GM19397 (cell line): ENCODE results near the gene TEX22.

Source experiments
- ATAC-seq: cut with Tn5 transposase; IDR thresholded peaks from one replicate; pipeline ENCODE4 v1.9.1; 2021; ENCODE audit warnings: mild to moderate bottlenecking, moderate library complexity; ENCODE audit not compliant: unreplicated experiment

TEX22 gene

GRCh38 chr14:105384041-105384557, 14.2 kb upstream of the TEX22 start:
- ATAC-seq: no peak

GRCh38 chr14:105384605-105385321, 13.6 kb upstream of the TEX22 start:
- ATAC-seq: no peak

- no peak for ATAC-seq
Measured at GRCh38 chr14:105385322-105385637, 13.1 kb upstream of the TEX22 start.

- no peak for ATAC-seq
Measured at GRCh38 chr14:105385698-105386365, 12.5 kb upstream of the TEX22 start.

- ATAC-seq: no peak
Measured at GRCh38 chr14:105386581-105387529, 11.5 kb upstream of the TEX22 start.

- ATAC-seq: no peak
Measured at GRCh38 chr14:105387530-105387922, 10.8 kb upstream of the TEX22 start.

- no peak for ATAC-seq
Measured at GRCh38 chr14:105388110-105388951, 10.0 kb upstream of the TEX22 start.

GRCh38 chr14:105388976-105389375, 9.4 kb upstream of the TEX22 start:
- no peak for ATAC-seq

GRCh38 chr14:105389534-105389933, 8.8 kb upstream of the TEX22 start:
- ATAC-seq: no peak

GRCh38 chr14:105389976-105390848, 8.1 kb upstream of the TEX22 start:
- ATAC-seq: no peak

- no peak for ATAC-seq
Measured at GRCh38 chr14:105390849-105391500, 7.4 kb upstream of the TEX22 start.

GRCh38 chr14:105391541-105391940, 6.8 kb upstream of the TEX22 start:
- ATAC-seq: no peak

- ATAC-seq: no peak
Measured at GRCh38 chr14:105392131-105393090, 5.9 kb upstream of the TEX22 start.

GRCh38 chr14:105393151-105393550, 5.2 kb upstream of the TEX22 start:
- ATAC-seq: no peak

GRCh38 chr14:105394714-105395537, 3.4 kb upstream of the TEX22 start:
- no peak for ATAC-seq

GRCh38 chr14:105395538-105395854, 2.8 kb upstream of the TEX22 start:
- no peak for ATAC-seq

GRCh38 chr14:105397350-105397931, 897 bp upstream of the TEX22 start:
- no peak for ATAC-seq
